ENCODE results near the gene STMND1.

DNA sequence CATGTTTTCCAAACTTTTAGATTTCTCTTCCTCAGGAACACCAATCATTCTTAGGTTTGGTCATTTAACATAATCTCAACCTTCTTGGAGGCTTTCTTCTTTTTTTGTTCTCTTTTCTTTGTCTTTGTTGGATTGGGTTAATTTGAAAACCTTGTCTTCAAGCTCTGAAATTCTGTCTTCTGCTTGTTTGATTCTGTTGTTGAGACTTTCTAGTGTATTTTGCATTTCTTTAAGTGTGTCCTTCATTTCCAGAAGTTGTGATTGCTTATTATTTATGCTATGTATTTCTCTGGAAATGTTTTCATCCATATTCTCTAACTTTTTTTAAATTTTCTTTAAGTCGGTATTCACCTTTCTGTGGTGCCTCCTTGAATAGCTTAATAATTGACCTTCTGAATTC lies 42.2 kb downstream of the STMND1 start:
- TF ChIP-seq EZH2 (IDR thresholded peaks at IDR 0.05; ENCODE audit: low read depth), result no peak
- TF ChIP-seq, protein P1, sequence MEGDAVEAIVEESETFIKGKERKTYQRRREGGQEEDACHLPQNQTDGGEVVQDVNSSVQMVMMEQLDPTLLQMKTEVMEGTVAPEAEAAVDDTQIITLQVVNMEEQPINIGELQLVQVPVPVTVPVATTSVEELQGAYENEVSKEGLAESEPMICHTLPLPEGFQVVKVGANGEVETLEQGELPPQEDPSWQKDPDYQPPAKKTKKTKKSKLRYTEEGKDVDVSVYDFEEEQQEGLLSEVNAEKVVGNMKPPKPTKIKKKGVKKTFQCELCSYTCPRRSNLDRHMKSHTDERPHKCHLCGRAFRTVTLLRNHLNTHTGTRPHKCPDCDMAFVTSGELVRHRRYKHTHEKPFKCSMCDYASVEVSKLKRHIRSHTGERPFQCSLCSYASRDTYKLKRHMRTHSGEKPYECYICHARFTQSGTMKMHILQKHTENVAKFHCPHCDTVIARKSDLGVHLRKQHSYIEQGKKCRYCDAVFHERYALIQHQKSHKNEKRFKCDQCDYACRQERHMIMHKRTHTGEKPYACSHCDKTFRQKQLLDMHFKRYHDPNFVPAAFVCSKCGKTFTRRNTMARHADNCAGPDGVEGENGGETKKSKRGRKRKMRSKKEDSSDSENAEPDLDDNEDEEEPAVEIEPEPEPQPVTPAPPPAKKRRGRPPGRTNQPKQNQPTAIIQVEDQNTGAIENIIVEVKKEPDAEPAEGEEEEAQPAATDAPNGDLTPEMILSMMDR (conservative IDR thresholded peaks at IDR 0.05), result no peak
